Stimulated activated naive CD8-positive, alpha-beta T cell treated with anti-CD3 and anti-CD28 coated beads, Interleukin-15, Interleukin-2, amounts not matched to agents 100 ng/mL and 50 ng/mL, for 24 hours (primary cell): ENCODE measurements around the gene MSI2.

Experiments used
- H3K27ac Mint-ChIP-seq: one replicate; pipeline ENCODE4 v1.8.0; 2021; ENCODE audit warnings: mild to moderate bottlenecking, mixed read lengths
- H3K27me3 Mint-ChIP-seq: one replicate; pipeline ENCODE4 v1.8.0; 2021; ENCODE audit warnings: mixed read lengths
- H3K36me3 Mint-ChIP-seq: one replicate; pipeline ENCODE4 v1.8.0; 2021; ENCODE audit warnings: low read depth, mixed read lengths
- H3K4me1 Mint-ChIP-seq: one replicate; pipeline ENCODE4 v1.8.0; 2021; ENCODE audit warnings: low read depth, mixed read lengths
- H3K4me3 Mint-ChIP-seq: one replicate; pipeline ENCODE4 v1.8.0; 2021; ENCODE audit warnings: mild to moderate bottlenecking, mixed read lengths
- H3K9me3 Mint-ChIP-seq: one replicate; pipeline ENCODE4 v1.8.0; 2021; ENCODE audit warnings: mixed read lengths

Gene MSI2

GRCh38 chr17:57302690-57303465 lies 46.6 kb downstream of the MSI2 start:
- peak overlapping the region; percentile 72 for H3K27ac Mint-ChIP-seq

GRCh38 chr17:57305144-57305728 lies 48.9 kb downstream of the MSI2 start:
- Mint-ChIP-seq H3K27me3 (no peaks in the 10 kb centered on the region), H3K4me1 (peaks cover 32% of the 10 kb centered on the region), H3K4me3 (no peak overlapping the region), H3K36me3 (peaks cover 35% of the 10 kb centered on the region), H3K27ac (no peak overlapping the region), H3K9me3 (peaks cover 3% of the 10 kb centered on the region)

More at GRCh38 chr17:57302690-57303465, 46.6 kb downstream of the MSI2 start:
- no peaks in the 10 kb centered on the region for H3K27me3 Mint-ChIP-seq
- no peak overlapping the region for H3K4me3 Mint-ChIP-seq
- peaks cover 27% of the 10 kb centered on the region for H3K4me1 Mint-ChIP-seq
- H3K36me3 Mint-ChIP-seq: peaks cover 44% of the 10 kb centered on the region
- H3K9me3 Mint-ChIP-seq: peaks cover 7% of the 10 kb centered on the region

- H3K36me3 Mint-ChIP-seq: peaks cover 35% of the 10 kb centered on the region
- no peaks in the 10 kb centered on the region for H3K27me3 Mint-ChIP-seq
- H3K4me1 Mint-ChIP-seq: peaks cover 28% of the 10 kb centered on the region
- no peak overlapping the region for H3K27ac Mint-ChIP-seq
- no peaks in the 10 kb centered on the region for H3K9me3 Mint-ChIP-seq
- H3K4me3 Mint-ChIP-seq: no peak overlapping the region
These were observed 49.7 kb downstream of the MSI2 start for GRCh38 chr17:57305908-57306504.

GRCh38 chr17:57308543-57309186 lies 52.3 kb downstream of the MSI2 start:
- peaks cover 10% of the 10 kb centered on the region for H3K4me1 Mint-ChIP-seq
- H3K36me3 Mint-ChIP-seq: peaks cover 39% of the 10 kb centered on the region
- H3K27ac Mint-ChIP-seq: no peak overlapping the region
- H3K9me3 Mint-ChIP-seq: no peaks in the 10 kb centered on the region
- no peaks in the 10 kb centered on the region for H3K27me3 Mint-ChIP-seq
- H3K4me3 Mint-ChIP-seq: no peak overlapping the region

GRCh38 chr17:57309479-57309878 lies 53.2 kb downstream of the MSI2 start:
- no peak overlapping the region for H3K4me3 Mint-ChIP-seq
- no peaks in the 10 kb centered on the region for H3K27me3 Mint-ChIP-seq
- peaks cover 10% of the 10 kb centered on the region for H3K4me1 Mint-ChIP-seq
- H3K27ac Mint-ChIP-seq: no peak overlapping the region
- H3K36me3 Mint-ChIP-seq: peaks cover 39% of the 10 kb centered on the region
- H3K9me3 Mint-ChIP-seq: no peaks in the 10 kb centered on the region

- Mint-ChIP-seq H3K4me1 (peaks cover 14% of the 10 kb centered on the region), H3K9me3 (no peaks in the 10 kb centered on the region), H3K4me3 (no peak overlapping the region), H3K27ac (no peak overlapping the region), H3K36me3 (peaks cover 39% of the 10 kb centered on the region), H3K27me3 (no peaks in the 10 kb centered on the region)
These were observed 55.2 kb downstream of the MSI2 start for GRCh38 chr17:57311281-57312216.

GRCh38 chr17:57312242-57312641 lies 55.9 kb downstream of the MSI2 start:
- H3K9me3 Mint-ChIP-seq: no peaks in the 10 kb centered on the region
- H3K4me3 Mint-ChIP-seq: no peak overlapping the region
- H3K36me3 Mint-ChIP-seq: peaks cover 39% of the 10 kb centered on the region
- peaks cover 14% of the 10 kb centered on the region for H3K4me1 Mint-ChIP-seq
- H3K27ac Mint-ChIP-seq: no peak overlapping the region
- H3K27me3 Mint-ChIP-seq: no peaks in the 10 kb centered on the region

GRCh38 chr17:57313097-57313835 lies 56.9 kb downstream of the MSI2 start:
- Mint-ChIP-seq H3K4me3 (no peak overlapping the region), H3K9me3 (no peaks in the 10 kb centered on the region), H3K36me3 (peaks cover 36% of the 10 kb centered on the region), H3K27me3 (no peaks in the 10 kb centered on the region), H3K27ac (peak overlapping the region; percentile 3), H3K4me1 (peaks cover 14% of the 10 kb centered on the region)

- H3K27me3 Mint-ChIP-seq: no peaks in the 10 kb centered on the region
- peaks cover 36% of the 10 kb centered on the region for H3K36me3 Mint-ChIP-seq
- no peak overlapping the region for H3K27ac Mint-ChIP-seq
- no peak overlapping the region for H3K4me3 Mint-ChIP-seq
- no peaks in the 10 kb centered on the region for H3K9me3 Mint-ChIP-seq
- peaks cover 18% of the 10 kb centered on the region for H3K4me1 Mint-ChIP-seq
These were observed 59.0 kb downstream of the MSI2 start for GRCh38 chr17:57315061-57316015.

- Mint-ChIP-seq H3K27ac (no peak overlapping the region), H3K36me3 (peaks cover 26% of the 10 kb centered on the region), H3K4me1 (peaks cover 13% of the 10 kb centered on the region), H3K9me3 (no peaks in the 10 kb centered on the region), H3K4me3 (no peak overlapping the region), H3K27me3 (no peaks in the 10 kb centered on the region)
These were observed 60.0 kb downstream of the MSI2 start for GRCh38 chr17:57316361-57316760.

GRCh38 chr17:57317079-57317478 lies 60.8 kb downstream of the MSI2 start:
- Mint-ChIP-seq H3K4me1 (peaks cover 14% of the 10 kb centered on the region), H3K27me3 (no peaks in the 10 kb centered on the region), H3K4me3 (no peak overlapping the region), H3K36me3 (peaks cover 29% of the 10 kb centered on the region), H3K27ac (no peak overlapping the region), H3K9me3 (no peaks in the 10 kb centered on the region)

GRCh38 chr17:57318913-57319312 lies 62.6 kb downstream of the MSI2 start:
- H3K4me3 Mint-ChIP-seq: no peak overlapping the region
- H3K9me3 Mint-ChIP-seq: no peaks in the 10 kb centered on the region
- H3K4me1 Mint-ChIP-seq: peaks cover 17% of the 10 kb centered on the region
- H3K36me3 Mint-ChIP-seq: peaks cover 21% of the 10 kb centered on the region
- H3K27me3 Mint-ChIP-seq: no peaks in the 10 kb centered on the region
- H3K27ac Mint-ChIP-seq: no peak overlapping the region

- H3K4me1 Mint-ChIP-seq: peaks cover 17% of the 10 kb centered on the region
- H3K4me3 Mint-ChIP-seq: no peak overlapping the region
- peaks cover 29% of the 10 kb centered on the region for H3K36me3 Mint-ChIP-seq
- peak overlapping the region; percentile 32 for H3K27ac Mint-ChIP-seq
- H3K27me3 Mint-ChIP-seq: no peaks in the 10 kb centered on the region
- H3K9me3 Mint-ChIP-seq: no peaks in the 10 kb centered on the region
These were observed 63.5 kb downstream of the MSI2 start for GRCh38 chr17:57319806-57320205.
